GM21390 (cell line): Measurements from ENCODE around the gene AHCYL1.

Experiments used
- ATAC-seq: cut with Tn5 transposase; IDR thresholded peaks from one replicate; pipeline ENCODE4 v1.9.1; 2021; ENCODE audit not compliant: unreplicated experiment

Gene AHCYL1

GRCh38 chr1:110059133-110059863, 74.7 kb downstream of the AHCYL1 start:
- no peak for ATAC-seq

GRCh38 chr1:110060034-110060661, 75.6 kb downstream of the AHCYL1 start:
- ATAC-seq, result no peak

- no peak for ATAC-seq
Observed at GRCh38 chr1:110060662-110061060, 76.1 kb downstream of the AHCYL1 start.

GRCh38 chr1:110061341-110061740, 76.8 kb downstream of the AHCYL1 start:
- ATAC-seq, result no peak

- no peak for ATAC-seq
Observed at GRCh38 chr1:110062612-110063011, 78.0 kb downstream of the AHCYL1 start.

GRCh38 chr1:110063781-110064180, 79.2 kb downstream of the AHCYL1 start:
- no peak for ATAC-seq

GRCh38 chr1:110064576-110065337, 80.2 kb downstream of the AHCYL1 start:
- no peak for ATAC-seq

- ATAC-seq, result no peak
Observed at GRCh38 chr1:110065841-110066240, 81.3 kb downstream of the AHCYL1 start.

GRCh38 chr1:110067479-110067892, 82.9 kb downstream of the AHCYL1 start:
- ATAC-seq, result no peak

- ATAC-seq, result no peak
Observed at GRCh38 chr1:110067893-110068645, 83.5 kb downstream of the AHCYL1 start.

- no peak for ATAC-seq
Observed at GRCh38 chr1:110068646-110069403, 84.3 kb downstream of the AHCYL1 start.

GRCh38 chr1:110069404-110070281, 85.1 kb downstream of the AHCYL1 start:
- ATAC-seq, result no peak

- no peak for ATAC-seq
Observed at GRCh38 chr1:110070282-110070669, 85.7 kb downstream of the AHCYL1 start.

GRCh38 chr1:110070671-110071242, 86.2 kb downstream of the AHCYL1 start, which contains the start of gene ALX3:
ALX3 (minus strand) TSS chr1:110070672; CDS start chr1:110070612, 60 bp downstream.
- ATAC-seq, result no peak
